Endometrial microvascular endothelial cells (primary cell): ENCODE results near the gene ATP5F1D. TPM values are rescaled to one million over a fixed set of nuclear protein-coding genes. Genes with fewer than 3 reads are reported as not detected.
"Not testable (repeated sequence)": the region's sequence is repeated elsewhere in the genome, so short reads cannot be mapped to it uniquely, and the experiment has no call there.

ENCODE experiments used
- in situ Hi-C: cut with HindIII; loops from 2 replicates; pipeline ENCODE4 v1.10.0; 2017; ENCODE audit warnings: low sequenced_read_pairs, low pct_unique_long_range_greater_than_20kb; ENCODE audit errors: inconsistent ontology term
- total RNA-seq: library from RNA; depleted of rRNA; stranded (reverse); fragments of >200 nt; gene quantifications from one replicate; pipeline ENCODE4 v1.2.3, GENCODE V29; 2015; ENCODE audit errors: inconsistent ontology term

The ATP5F1D gene
- 75.4 TPM for total RNA-seq

- in situ Hi-C loops, result no loop called here
These were observed at the start of gene ATP5F1D for GRCh38 chr19:1241417-1242095. Gene ATP5F1D, plus strand, starts transcription at chr19:1241751. Its CDS starts 100 bp downstream, at chr19:1241851.

- in situ Hi-C loops, result no loop called here
These were observed 42.0 kb upstream of the ATP5F1D start for GRCh38 chr19:1199531-1199930.

- in situ Hi-C loops, result not testable (repeated sequence)
These were observed 40.9 kb upstream of the ATP5F1D start for GRCh38 chr19:1200614-1201013.

GRCh38 chr19:1205114-1206099 lies 36.1 kb upstream of the ATP5F1D start, which contains the start of gene STK11:
Gene STK11, plus strand, starts transcription at chr19:1205778. Its CDS starts 1,136 bp downstream, at chr19:1206914.
- in situ Hi-C loops, result no loop called here

- in situ Hi-C loops, result no loop called here
These were observed 35.2 kb upstream of the ATP5F1D start for GRCh38 chr19:1206150-1206863.

- in situ Hi-C loops, result no loop called here
These were observed 34.6 kb upstream of the ATP5F1D start for GRCh38 chr19:1206864-1207450.

GRCh38 chr19:1208830-1209229 lies 32.7 kb upstream of the ATP5F1D start:
- in situ Hi-C loops, result not testable (repeated sequence)

GRCh38 chr19:1210227-1210538 lies 31.4 kb upstream of the ATP5F1D start:
- in situ Hi-C loops, result no loop called here

GRCh38 chr19:1211494-1212234 lies 29.9 kb upstream of the ATP5F1D start:
- in situ Hi-C loops, result no loop called here

- in situ Hi-C loops, result no loop called here
These were observed 27.9 kb upstream of the ATP5F1D start for GRCh38 chr19:1213391-1214286.

GRCh38 chr19:1214299-1214861 lies 27.2 kb upstream of the ATP5F1D start:
- in situ Hi-C loops, result no loop called here

GRCh38 chr19:1214862-1215731 lies 26.5 kb upstream of the ATP5F1D start:
- in situ Hi-C loops, result no loop called here

- in situ Hi-C loops, result no loop called here
These were observed 24.8 kb upstream of the ATP5F1D start for GRCh38 chr19:1216756-1217155.

GRCh38 chr19:1217366-1217765 lies 24.2 kb upstream of the ATP5F1D start:
- in situ Hi-C loops, result no loop called here

- in situ Hi-C loops, result no loop called here
These were observed 22.6 kb upstream of the ATP5F1D start for GRCh38 chr19:1218751-1219567.
